ENCODE measurements around the gene PDSS1.

PDSS1 gene

GRCh38 chr10:26699631-26700030 is 2.1 kb downstream of the PDSS1 start:
- DNase-seq: no peak

- no peak for DNase-seq
Measured at GRCh38 chr10:26700884-26701630, 3.6 kb downstream of the PDSS1 start.

- DNase-seq: no peak
Measured at GRCh38 chr10:26703096-26703495, 5.6 kb downstream of the PDSS1 start.

GRCh38 chr10:26703974-26704373 is 6.5 kb downstream of the PDSS1 start:
- DNase-seq: no peak

- peak; percentile 30 for DNase-seq
Measured at GRCh38 chr10:26706206-26706605, 8.7 kb downstream of the PDSS1 start.

GRCh38 chr10:26706936-26707335 is 9.4 kb downstream of the PDSS1 start:
- no peak for DNase-seq

GRCh38 chr10:26711324-26711723 is 13.8 kb downstream of the PDSS1 start:
- no peak for DNase-seq

- no peak for DNase-seq
Measured at GRCh38 chr10:26714415-26715136, 17.1 kb downstream of the PDSS1 start.

GRCh38 chr10:26715137-26715487 is 17.6 kb downstream of the PDSS1 start:
- no peak for DNase-seq

- no peak for DNase-seq
Measured at GRCh38 chr10:26717476-26717875, 20.0 kb downstream of the PDSS1 start.

GRCh38 chr10:26721561-26721960 is 24.1 kb downstream of the PDSS1 start:
- no peak for DNase-seq

- no peak for DNase-seq
Measured at GRCh38 chr10:26723016-26723415, 25.5 kb downstream of the PDSS1 start.

- peak; percentile 82 for DNase-seq
Measured at GRCh38 chr10:26725837-26726727, 28.6 kb downstream of the PDSS1 start.

GRCh38 chr10:26727005-26727404 is 29.5 kb downstream of the PDSS1 start:
- no peak for DNase-seq

GRCh38 chr10:26728957-26729356 is 31.5 kb downstream of the PDSS1 start:
- peak; percentile 15 for DNase-seq

- DNase-seq: no peak
Measured at GRCh38 chr10:26729395-26729794, 31.9 kb downstream of the PDSS1 start.

GRCh38 chr10:26730552-26730951 is 33.1 kb downstream of the PDSS1 start:
- no peak for DNase-seq

- no peak for DNase-seq
Measured at GRCh38 chr10:26733750-26734568, 36.5 kb downstream of the PDSS1 start.

GRCh38 chr10:26735435-26735834 is 37.9 kb downstream of the PDSS1 start:
- no peak for DNase-seq

GRCh38 chr10:26737730-26738129 is 40.2 kb downstream of the PDSS1 start:
- DNase-seq: peak; percentile 45

- no peak for DNase-seq
Measured at GRCh38 chr10:26738301-26738911, 40.9 kb downstream of the PDSS1 start.

GRCh38 chr10:26739071-26739631 is 41.6 kb downstream of the PDSS1 start:
- no peak for DNase-seq

Measured in hematopoietic multipotent progenitor cell treated with erythropoietin and hydrocortisone succinate and interleukin-3 and kit ligand, for 4 days (in vitro differentiated cells).